GM18511 (cell line): Measurements from ENCODE around the gene NAT16.
"Not testable (repeated sequence)": the region's sequence is repeated elsewhere in the genome, so short reads cannot be mapped to it uniquely, and the experiment has no call there.

Source experiments
- ATAC-seq: cut with Tn5 transposase; IDR thresholded peaks from one replicate; pipeline ENCODE4 v1.9.1; 2021; ENCODE audit warnings: mild to moderate bottlenecking, moderate library complexity; ENCODE audit not compliant: unreplicated experiment

Gene NAT16

DNA sequence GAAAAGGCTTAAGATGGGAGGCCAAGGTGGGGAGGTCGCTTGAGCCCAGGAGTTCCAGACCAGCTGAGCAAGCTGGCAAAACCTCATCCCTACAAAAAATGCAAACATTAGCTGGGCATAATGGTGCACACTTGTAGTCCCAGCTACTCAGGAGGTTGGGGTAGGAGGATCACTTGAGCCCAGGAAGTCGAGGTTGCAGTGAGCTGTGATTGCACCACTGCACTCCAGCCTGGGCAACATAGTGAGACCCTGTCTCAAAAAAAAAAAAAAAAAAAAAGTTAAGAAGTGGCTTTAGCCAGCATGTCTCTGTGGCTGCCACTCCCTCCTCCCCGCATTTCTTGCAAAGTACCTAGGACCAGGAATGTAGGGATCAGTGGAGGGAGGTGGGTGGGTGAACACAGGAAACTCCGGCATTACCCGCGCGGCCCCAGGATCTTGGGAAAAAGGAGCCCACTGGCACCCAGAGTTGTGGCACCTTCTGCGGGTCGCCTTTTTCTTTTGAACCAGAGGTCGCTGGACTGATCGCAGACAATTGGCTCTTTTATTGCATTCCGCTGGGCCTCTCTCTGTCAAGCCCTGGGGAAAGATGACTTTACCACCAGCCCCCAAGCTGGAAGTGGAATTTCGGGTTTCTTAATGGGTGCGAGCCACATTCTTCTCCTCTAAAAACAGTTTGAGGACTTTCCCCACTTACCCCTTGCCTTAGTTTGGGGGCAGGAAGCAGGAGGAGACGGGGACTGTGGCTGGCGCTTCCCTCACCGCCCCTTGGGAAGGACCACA, 18.2 kb downstream of the NAT16 start:
- ATAC-seq = no peak

DNA sequence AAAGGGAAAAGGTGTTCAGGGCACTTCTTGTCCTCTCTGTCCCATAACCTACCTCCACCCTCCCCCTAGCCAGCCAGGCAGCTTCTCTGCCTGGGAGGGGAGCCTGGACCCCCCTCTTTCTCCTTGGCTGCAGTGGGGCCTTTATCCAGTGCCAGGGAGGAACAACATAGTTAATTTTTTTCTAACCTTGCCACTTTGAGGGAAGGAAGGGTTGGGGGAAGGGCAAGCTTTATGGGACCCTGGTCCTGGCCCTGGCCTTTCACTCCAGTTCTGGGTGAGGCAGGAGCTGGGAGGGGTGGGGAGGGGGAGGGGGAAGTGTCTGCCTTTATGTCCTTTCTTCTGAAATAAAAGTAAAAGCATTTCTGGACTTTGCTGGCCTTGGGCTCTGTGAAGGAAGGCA, 19.2 kb downstream of the NAT16 start:
- no peak for ATAC-seq

DNA sequence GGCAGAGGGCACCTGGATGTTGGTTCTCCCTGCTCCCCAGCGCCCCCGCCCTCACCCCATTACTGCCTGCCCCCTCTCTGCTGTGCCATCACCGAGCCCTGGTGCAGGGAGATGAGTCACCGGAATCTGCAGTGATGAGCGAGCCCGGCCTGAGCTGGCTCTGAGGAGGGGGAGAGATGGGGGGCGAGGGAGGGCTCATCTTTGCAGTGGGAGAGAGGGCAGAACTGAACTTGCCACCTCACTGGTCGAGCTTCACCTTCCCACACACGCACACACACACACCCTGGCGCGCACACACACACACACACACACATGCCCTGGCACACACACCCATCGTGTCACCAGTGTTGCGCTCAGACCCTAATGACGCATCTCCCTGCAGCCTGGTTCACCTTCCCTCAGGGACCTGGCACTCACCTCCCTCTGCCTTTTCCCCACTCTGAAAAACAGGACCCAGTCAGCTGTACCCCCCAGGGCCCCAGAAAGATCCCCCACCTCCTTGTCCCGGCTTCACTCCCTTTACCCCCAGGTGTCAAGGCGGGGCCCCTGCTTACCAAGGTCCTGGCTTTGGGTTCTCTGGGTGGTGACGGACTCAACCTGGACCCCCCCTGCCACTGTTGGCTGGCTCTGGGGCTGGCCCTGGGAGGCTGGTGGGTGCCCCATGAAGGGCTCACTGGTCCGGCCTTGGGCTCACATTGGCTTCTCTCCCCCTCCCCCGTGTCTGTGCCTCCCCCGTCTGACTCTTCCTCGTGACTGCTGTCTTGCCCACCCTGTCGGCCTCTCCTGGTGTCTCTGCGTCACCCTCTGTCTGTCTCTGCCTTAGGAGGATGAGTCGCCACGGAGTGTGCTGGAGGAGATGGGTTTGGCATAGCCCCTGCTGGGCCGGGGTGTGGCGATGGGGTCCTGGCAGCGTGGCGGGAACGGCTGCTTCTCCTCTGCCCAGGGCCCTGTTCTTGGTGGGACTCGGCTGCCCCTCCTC, 20.1 kb downstream of the NAT16 start:
- ATAC-seq = no peak

DNA sequence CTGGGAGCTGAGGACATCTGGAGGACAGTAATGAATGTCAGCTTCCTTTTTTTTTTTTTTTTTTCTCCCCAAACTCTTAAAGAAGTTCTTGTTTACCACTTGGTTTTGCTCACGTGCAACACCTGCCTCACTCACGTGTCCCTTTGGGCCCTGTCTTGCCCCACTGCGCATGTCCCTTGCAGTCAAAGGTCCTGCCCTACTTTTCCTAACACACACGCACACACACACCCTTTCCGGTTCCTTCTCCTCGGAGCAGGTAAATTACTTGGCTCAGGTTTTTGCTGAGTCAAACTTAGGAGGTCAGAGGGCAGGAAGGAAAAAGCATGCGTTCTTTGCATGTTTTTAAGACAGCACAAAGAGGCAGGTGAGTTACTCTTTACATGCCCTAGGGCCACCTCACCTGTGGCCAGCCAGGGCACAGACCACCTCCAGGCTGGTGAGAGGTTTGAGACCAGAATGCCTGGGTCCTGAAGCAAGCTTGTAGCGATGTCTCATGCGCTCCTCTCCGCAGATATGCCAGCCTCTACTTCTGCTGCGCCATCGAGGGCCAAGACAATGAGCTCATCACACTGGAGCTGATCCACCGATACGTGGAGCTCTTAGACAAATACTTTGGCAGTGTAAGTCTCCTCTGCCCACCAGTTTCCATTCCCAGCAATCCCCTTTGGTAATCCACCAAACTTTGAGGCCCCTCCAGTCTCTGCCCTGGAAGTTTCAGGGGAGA, 23.1 kb downstream of the NAT16 start:
- no peak for ATAC-seq

DNA sequence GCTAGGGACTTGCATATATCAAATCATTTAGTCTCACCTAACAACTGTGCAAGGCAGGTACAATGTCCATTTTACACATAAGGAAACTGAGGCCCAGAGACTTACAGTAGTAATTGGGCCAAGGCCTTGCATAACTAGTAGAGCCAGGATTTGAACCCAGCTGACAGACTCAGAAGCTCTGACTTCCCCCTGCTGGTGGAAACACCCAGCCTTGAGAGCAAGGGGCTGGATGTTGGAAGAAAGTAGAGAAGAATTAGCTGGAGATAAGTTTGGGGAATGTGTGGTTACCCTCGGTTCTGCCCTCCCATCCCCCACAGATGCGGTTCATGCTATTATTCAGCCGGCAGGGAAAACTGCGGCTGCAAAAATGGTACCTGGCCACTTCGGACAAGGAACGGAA, 23.8 kb downstream of the NAT16 start:
- no peak for ATAC-seq

DNA sequence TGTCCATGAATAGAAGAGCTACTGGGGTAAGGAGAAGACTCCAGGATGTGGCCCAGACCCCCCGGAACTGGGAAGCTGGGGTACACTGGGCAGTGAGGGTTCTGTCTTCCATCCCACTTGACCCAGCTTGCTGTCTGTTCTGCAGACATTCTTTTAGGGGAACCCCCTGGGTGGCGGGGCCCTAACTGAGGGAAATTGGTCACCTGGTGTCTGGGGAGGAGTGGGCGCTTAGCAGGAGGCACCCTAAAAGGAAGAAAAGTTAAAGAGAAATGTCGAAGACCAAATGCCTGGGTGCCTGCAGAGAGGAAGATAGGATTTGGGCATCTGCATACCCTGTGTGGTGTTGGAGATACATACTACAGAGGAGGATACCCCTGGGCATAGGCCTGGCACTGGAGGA, 24.8 kb downstream of the NAT16 start:
- no peak for ATAC-seq

DNA sequence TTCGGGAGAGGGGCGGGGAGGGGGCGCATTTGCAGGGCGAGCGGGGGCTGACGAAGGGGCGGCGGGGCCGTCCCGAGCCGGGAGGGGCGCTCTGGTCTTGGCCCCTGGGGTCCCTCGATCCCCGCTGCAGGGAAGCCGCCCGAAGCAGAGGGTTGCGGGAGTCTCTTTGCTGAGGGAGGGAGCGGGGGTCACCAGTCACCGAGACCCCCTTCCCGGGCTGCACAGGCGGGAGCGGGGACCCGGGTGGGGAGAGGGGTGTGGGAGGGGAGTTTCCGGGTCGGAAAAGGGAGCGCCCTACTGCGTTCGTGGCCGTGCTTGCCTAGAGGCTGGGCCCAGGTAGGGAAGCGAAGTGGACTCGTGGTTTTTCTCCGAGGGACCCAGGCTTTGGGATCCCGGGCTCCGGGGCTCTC, 25.4 kb downstream of the NAT16 start:
- ATAC-seq = peak; percentile 23

DNA sequence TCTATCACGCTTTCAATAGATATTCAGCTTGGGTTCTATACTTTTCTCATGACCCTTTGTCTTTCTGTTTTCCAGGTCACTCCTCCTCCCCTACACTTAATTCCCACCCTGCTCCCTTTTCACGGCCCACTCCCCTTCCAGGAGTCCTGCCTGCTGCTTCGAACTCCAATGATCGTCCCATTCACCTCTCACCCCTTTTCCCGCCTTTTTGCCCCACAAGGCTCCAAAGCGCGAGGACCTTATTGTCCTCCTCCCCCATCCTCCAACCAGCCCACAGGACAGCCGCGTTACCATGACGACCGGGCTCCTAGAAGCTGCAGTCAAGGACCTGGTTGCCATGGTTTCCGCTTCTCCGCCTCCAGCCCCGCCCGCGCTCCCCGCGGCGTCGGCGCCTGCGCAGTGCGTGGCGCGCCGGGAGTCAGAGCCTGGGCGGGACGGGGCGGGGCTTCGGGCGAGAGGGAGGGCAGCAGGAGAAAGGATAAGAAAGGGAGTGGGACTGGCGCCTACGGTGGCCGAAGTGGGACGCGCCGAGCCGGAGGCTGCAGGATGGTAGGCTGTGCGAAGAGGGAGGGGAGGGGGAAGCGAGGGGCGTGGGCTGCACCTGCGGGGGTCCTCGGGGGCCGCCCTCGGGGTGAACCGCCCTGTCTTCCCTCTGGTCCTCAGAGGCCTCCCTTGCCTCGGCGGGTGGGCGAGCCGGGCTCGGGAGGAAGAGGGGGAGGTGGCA, 26.0 kb downstream of the NAT16 start, which contains the start of gene AP1S1:
Gene AP1S1 (plus strand): TSS at position 508 of the 724 bp plus-strand sequence. CDS start 39 bp downstream, at position 547.
- ATAC-seq = peak; percentile 86

DNA sequence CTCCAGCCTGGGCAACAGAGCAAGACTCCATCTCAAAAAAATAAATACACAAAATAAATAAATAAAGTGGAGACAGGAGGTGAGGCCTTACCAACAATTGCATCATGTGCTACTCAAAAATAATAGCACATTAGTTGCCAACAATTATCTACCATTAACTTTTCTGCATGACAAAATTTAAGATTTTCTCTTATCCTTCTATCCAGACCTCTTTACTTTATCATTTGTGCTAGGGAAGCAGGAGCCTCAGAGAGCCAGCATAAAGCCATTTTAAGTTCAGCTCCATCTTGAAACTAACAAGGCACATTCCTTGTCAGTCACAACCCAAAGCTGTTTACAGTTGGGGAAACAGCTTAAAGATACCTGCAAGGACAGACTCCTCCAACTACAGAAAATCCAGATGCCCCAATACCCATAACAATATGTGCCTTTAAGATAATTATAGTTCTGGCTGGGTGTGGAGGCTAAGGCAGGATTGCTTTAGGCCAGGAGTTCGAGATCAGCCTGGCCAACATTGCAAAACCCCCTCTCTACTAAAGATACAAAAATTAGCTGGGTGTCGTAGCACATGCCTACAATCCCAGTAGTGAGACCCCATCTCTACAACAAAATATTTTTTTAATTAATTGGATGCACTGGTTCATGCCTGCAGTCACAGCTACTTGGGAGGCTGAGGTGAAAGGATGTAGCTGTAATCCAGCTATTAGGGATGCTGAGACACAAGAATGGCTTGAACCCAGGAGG, 28.0 kb downstream of the NAT16 start:
- ATAC-seq = no peak

DNA sequence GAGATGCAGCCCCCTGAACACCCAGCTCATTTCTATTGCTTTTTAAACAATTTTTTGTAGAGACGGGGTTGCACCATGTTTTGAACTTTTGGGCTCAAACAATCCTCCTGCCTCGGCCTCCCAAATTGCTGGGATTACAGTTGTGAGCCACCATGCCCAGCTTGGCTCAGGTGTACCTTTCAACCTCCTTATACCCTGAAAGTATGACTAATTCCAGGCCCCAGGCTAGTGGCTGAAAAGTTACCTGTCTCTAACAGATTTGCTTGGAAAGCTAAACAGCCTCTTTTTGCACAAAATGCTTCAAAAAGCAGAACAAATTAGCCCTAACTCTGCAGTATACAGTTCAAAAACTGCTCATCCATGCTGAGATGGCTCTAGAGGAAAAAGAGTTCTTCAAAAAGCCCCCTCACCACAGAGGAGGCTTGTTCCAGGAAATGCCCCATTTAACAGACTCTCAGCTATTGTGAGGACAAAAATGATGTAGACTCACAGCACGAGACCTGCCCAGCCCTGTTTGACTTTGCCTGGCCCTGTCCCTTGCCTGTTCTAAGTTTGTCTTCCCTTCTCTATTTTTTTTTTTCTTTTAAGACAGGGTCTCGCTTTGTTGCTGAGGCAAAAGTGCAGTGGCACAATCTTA, 39.2 kb downstream of the NAT16 start:
- ATAC-seq = no peak

DNA sequence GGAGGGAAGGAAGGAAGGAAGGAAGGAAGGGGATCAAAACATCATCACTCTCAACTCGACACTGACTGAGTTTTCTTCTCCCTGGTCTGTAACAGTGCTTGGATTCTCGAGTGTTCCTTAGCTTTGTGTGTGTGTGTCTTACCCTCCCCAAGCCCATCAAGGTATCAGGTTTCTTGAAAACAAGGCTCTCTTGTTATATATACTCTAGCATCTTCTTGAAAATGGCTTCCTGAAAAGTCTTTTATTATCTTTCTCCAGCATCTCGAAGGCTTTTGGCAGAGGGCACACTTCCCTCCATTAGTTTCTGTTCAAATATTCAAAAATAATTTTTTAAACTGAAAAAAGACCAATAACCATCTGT, 39.8 kb downstream of the NAT16 start:
- ATAC-seq = no peak

DNA sequence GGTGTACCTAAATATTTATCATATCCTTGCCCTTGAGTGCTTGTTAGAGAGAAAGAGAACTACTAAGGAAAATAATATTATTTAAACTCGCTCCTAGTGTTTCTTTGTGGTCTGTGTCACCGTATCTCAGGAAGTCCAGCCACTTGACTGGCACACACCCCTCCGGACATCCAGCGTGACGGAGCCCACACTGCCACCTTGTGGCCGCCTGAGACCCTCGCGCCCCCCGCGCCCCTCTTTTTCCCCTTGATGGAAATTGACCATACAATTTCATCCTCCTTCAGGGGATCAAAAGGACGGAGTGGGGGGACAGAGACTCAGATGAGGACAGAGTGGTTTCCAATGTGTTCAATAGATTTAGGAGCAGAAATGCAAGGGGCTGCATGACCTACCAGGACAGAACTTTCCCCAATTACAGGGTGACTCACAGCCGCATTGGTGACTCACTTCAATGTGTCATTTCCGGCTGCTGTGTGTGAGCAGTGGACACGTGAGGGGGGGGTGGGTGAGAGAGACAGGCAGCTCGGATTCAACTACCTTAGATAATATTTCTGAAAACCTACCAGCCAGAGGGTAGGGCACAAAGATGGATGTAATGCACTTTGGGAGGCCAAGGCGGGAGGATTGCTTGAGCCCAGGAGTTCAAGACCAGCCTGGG, 41.8 kb downstream of the NAT16 start:
- ATAC-seq = peak; percentile 91

DNA sequence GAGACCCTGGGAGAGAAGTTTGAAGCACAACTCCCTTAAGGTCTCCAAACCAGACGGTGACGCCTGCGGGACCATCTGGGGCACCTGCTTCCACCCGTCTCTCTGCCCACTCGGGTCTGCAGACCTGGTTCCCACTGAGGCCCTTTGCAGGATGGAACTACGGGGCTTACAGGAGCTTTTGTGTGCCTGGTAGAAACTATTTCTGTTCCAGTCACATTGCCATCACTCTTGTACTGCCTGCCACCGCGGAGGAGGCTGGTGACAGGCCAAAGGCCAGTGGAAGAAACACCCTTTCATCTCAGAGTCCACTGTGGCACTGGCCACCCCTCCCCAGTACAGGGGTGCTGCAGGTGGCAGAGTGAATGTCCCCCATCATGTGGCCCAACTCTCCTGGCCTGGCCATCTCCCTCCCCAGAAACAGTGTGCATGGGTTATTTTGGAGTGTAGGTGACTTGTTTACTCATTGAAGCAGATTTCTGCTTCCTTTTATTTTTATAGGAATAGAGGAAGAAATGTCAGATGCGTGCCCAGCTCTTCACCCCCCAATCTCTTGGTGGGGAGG, 42.4 kb downstream of the NAT16 start:
- ATAC-seq = no peak

DNA sequence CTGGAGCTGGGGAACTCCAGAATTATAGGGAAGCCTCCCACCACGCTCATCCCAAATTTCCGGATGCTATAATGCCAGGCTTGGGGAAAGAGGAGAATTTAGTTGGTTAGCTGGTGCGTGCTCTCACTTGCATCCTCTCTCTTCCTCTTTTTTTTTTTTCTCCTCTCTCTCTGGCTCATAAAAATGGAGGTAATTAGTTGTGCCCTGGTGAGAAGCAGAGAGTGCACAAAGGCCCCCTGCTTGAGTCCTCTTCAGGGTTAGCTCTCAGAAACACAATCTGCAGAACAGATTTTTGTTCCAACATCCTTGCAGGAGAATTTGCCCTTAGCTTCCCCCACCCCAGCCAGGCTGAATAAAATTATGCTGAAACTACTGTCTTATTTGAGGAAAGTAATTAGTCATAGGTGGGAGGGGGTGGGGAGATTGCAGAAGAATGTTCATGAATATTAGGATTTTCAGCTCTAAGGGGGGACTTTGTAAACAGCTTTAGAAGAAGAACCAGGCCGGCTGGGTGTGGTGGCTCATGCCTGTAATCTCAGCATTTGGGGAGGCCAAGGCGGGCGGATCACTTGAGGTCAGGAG, 45.6 kb downstream of the NAT16 start:
- no peak for ATAC-seq

DNA sequence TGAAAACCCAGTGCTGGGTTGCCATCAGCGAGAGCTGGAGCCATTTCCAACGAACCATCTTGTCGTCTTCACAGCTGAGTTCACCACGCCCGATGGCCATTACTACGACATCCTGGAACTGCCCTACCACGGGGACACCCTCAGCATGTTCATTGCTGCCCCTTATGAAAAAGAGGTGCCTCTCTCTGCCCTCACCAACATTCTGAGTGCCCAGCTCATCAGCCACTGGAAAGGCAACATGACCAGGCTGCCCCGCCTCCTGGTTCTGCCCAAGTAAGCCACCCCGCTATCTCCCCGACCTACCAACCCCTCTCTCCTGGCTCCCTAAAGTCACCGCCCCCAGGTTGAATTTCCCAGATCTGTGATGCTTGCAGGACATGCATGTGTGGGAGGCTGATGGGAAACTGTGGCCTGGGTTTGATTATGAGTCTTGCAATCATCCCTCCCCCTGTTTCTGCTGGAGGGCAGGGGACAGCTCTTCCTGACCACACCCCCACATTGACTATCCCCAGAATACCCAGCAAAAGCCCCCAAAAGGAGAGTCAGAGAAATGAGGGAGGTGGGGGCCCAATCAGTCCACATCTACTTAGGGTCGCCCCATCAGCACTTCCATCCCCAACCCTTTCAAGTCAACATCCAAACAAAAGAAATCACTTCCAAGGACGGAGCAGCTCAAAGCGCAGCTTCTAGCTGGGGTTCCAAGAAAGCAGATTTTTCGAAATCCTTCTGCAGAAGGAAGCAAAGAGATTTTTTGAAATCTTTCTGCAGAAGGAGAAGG, 46.3 kb downstream of the NAT16 start:
- no peak for ATAC-seq

DNA sequence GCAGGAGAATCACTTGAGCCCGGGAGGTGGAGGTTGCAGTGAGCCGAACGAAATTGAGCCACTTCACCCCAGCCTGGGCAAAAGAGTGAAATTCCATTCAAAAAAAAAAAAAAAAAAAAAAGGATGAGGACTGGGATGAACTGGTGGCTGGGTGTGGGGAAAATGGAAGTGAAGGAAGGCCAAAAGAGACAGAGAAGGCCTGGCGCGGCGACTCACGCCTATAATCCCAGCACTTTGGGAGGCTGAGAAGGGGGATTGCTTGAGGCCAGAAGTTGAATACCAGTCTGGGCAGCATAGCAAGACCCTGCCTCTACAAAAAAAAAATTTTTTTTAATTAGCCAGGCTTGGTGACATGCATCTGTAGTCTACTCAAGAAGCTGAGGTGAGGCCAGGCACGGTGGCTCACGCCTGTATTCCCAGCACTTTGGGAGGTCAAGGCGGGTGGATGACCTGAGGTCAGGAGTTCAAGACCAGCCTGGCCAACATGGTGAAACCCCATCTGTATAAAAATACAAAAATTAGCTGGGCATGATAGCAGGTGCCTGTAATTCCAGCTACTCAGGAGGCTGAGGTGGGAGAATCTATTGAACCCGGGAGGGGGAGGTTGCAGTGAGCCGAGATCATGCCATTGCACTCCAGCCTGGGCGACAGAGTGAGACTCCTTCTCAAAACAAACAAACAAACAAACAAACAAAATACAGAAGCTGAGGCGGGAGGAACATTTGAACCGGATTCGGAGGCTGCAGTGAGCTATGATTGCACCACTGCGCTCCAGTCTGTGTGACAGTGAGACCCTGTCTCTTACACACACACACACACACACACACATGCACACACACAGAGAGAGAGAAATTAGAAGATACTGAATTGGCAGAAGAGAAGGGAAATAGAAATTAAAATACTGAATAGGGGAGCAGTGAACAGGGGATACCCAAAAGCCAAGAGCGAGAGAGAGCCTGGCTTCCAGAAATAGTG, 47.2 kb downstream of the NAT16 start:
- ATAC-seq = not testable (repeated sequence)
